NCI-H2227 (cell line): ENCODE results near the gene NR1I3.
A peak's percentile ranks its signal among the peaks of the same experiment; 100 is the strongest.

Experiments
- DNase-seq: peaks from one replicate; lab custom pipeline; 2025; ENCODE audit not compliant: unreplicated experiment; lab: John Stamatoyannopoulos, UW

NR1I3 gene

DNA sequence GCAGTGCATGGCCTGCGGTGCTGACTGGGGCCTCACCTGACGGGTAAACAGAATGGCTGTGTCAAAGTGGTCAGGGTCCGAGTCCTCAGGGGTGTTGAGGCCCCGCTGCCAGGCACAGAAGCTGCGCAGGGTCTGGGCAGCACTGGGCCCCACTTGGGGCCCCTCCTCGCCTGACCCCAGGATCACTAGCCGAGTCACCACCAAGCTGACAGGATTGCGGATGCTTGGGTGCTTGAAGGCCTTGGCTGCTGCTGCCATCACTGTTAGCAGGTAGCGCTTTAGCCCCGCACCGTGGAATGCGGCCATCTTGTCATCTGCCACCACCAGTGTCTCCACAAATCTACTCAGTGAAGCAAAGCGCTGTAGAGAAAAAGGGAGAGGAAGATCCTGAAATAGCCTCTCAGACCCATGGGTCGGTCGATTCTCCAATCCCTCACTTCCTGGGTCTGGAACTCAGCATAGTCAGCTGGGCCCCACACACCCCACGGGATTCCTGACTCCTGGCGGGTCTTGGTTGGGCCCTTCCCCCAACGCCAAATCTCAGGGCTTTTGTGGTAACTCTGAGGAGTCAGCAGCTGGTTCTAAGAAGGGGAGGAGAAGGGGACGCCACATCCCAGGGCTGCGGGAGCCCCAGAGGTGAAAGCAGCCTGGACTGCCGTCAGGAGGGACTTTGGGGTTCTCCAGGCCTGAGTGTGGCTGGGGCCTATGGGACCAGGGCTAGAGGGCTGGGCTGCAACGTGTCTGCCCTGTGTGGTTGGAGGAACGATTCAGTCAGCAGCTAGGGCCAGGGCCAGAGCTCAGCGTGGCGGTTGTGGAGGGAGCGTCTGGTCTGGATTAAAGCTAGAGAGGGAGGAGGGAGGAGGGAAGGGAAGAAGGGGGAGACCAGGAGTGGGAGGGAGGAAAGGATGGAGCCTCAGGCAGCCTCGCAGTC lies 41.2 kb downstream of the NR1I3 start:
- DNase-seq = no peak

DNA sequence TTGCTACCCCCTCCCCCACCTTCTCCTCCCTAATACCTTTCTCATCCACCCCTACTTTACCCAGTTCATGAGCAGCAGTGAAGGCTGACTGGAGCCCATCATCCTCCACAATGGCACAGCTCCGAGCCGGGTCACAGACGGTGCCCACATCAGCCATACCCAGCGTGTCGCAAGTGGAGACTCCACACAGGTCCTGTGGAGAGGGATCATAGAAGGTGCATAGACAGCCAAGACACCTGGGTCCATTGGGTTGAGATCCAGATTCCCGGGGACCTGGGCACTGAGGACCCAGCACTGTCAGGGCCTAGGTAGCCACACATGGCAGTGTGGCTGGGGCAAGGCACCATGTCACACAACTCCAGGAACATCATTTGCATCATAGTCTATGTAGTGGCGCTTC lies 41.9 kb downstream of the NR1I3 start:
- DNase-seq = no peak

DNA sequence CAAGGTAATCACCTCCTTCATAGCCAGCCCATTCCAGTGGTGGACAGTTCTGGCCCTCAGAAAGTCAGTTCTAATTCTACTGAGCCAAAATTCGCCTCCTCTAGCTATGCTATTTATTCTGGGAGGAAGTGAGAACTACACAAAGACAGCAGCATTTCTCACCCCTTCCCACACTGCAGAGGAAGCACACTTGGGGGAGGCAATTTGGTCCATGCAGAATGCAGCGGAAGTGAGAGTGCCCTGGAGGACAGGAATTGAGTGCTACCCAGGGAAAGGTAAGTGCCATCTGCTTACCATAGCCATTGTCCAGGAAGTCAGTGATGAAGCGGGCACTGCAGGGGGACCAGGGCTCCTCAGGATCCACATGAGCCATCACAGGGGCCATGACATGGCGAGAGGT lies 42.8 kb downstream of the NR1I3 start:
- DNase-seq = no peak

DNA sequence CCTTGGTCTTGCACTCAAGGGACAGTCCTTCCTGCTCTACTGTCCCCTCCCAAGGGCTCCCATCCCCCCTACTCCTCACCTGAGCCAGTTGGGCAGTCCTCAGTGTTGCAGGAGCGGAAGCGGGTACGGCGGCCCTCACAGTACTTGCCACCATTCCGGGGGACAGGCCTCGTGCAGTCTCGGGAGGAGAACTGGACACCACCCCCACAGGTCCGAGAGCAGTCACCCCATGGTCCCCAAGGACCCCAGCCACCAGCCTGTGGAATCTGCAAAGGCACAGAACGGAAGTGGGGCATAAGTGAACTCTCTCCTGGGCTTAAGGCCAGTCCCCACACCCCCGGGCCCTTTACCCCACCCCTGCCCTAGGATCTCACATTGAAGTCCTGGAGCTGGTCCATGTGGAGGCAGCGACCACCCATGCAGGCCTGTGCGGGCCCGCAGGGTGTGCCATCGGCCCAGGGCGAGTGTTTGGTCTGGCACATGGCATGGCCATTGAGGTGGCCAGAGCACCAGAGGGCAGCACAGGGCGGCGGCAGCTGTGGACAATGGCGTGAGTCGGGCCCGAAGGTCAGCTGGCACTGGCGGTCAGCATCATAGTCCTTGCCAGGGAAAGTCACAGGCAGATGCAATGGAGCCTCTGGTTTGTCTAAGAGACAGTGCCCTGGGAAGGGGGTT lies 44.3 kb downstream of the NR1I3 start:
- no peak for DNase-seq

DNA sequence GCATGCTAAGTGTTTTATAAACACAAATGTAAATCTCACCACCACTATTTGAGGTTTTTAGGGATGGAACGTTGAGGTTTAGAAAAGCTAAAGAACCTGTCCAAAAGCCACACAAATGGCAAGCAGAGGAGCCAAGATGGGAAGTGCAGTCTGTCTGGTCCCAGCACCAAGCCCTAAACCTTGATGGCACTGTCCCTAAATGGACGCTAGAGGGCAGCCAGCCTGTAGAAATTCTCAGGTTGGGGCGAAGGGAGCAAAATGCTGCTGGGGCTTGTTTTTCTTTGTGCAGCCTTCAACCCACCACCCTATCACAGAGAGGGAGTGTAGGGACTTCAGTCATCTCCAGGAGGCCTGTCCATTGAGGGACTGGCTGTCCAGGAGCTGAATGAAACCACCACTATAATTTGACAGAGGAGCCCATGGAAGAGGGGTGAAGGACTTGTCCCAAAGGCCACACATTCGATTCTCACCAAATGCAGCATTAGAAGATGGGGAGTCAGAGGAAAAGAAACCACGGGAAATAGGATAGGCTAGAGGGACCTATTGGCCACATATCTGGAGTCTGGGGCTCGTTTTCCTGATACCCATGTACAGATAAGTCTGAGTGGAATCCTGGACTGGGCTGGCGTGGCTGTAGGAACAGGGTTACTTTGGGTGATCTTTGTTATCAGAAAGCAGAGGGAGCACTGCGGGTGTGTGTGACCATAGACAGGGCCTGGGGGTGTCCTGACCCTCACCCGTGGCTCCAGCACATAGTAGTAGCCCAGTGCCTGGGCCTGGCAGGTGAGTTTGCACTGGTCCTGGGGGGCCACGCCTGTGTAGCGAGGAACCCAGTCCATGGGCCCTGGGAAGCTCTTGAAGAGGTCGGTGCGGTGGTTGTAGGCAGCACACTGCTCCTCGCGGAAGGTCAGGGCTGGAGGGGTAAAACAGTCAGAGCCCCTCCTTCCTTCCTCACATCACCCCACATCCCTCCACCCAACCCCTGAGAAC lies 45.2 kb downstream of the NR1I3 start:
- DNase-seq = peak; percentile 87

DNA sequence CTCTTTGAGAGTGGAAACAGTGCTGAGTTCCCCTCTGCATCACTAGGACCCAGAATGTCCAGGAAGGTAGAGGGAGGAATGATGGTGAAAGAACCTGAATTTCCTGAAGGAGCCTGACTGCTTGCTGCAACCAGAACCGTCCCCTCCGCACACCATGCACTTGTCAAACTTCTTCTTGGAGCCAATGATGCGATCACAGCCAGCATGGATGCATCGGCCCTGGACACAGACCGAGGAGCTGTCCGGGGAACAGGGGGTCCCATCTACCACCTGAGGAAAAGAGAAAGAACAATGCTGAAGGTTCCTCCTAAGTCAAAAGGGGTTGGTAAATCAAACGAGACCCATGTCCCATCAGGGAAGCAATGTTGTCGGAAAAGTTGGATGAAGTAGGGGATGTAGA lies 46.0 kb downstream of the NR1I3 start:
- DNase-seq = no peak

DNA sequence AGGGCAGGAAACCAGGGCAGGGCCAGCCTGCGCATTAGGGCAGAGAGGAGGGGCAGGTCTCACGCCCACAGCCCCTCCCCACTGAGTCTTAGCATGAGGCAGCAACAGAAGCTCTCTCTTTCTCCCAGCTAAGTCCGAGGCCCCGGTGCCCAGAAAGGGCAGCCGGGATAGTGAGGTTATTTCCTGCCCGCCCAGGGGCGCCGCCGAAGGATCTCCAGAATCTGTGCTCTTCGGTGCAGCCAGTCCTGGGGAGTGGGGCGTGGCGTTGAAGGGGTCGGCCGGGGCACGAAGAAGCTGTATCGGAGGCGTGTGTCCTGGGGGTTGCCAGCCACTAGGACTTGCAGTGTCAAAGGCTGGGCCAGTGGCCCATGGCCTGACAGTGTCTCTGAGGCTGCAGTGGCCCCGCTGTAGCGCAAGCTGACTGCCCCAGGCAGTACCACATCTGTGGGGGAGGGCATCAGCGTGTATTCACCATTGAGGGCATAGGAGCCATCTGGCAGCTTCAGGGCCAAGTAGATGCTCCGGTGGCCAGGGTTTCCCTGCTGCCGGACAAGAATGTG lies 47.0 kb downstream of the NR1I3 start:
- peak; percentile 35 for DNase-seq

DNA sequence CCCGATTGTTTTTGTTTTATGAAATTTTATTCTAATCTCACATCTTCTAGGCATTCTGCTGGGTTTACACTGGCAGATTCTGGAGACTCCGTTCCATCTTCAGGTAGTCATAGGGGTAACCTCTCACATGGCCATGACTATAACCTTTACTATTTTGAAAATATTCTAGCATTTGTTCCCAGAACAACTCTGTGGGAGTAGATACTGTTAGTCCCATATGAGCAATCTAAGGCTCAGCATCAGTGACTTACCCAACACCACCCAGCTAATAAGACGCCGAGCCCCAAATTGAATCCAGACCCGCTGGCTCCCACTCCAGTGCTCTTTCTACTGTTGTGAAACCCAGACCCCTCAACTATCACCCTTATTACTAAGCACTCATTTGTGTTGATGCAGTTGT lies 49.0 kb downstream of the NR1I3 start:
- DNase-seq = no peak

DNA sequence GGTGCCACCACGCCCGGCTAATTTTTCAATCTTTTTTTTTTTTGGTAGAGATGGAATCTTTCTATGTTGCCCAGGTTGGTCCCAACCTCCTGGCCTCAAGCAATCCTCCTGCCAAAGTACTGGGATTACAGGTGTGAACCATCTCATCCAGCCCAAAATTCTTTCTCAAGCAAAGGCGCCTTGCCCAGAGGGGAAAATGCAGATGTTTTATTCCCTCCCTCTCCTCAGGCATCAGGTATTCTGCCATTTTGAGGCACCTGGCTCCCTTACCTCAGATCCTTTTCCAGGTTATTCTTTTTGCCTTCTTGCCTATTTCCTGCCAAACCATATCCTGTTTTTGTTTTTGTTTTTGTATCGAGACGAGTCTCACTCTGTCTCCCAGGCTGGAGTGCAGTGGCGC lies 49.6 kb downstream of the NR1I3 start:
- DNase-seq = no peak

DNA sequence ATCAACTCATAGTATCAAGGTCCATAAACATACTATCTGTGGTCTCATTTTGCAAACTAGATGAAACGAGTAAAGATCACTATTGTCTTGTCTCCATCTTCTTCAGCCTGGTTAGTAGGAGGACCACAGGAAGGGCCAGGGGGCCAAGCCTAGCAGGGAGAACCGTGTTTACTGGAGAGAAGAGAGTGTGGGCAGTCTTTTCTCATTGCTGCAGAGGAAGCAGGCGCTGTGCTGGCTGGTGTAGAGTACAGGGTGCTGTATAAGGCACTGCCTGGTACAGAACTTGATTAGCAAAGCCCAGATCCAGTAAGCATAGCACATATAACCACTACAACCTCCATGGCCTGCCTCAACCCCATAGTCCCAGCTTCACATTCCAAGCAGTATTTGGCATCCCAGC lies 50.7 kb downstream of the NR1I3 start:
- no peak for DNase-seq

DNA sequence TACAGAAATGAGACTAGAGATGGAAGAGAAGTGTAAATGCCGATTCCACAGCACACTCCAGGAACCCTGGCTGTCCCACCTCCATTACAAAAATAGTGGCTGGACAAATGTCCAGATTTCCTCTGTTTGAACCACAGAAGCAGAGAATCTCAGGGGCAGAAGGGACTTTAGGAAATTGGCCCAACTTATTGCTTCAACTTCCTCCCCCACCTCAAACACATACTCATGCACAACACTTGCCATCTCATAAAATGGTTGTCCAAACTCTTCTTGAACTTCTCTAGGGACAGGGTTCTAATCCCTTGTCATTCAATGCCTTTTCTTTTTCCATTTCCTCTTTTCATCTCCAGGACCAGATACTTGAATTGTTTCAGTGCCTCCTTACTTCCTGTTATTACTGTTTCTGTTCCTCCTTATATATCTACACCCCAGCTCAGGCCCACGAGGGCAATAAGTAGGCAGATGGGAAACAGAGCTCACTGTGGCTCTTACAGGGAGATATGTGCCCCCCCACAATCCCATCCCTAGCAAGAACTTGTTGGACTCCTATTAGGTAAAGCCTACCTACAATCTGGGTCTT lies 52.2 kb downstream of the NR1I3 start:
- no peak for DNase-seq

DNA sequence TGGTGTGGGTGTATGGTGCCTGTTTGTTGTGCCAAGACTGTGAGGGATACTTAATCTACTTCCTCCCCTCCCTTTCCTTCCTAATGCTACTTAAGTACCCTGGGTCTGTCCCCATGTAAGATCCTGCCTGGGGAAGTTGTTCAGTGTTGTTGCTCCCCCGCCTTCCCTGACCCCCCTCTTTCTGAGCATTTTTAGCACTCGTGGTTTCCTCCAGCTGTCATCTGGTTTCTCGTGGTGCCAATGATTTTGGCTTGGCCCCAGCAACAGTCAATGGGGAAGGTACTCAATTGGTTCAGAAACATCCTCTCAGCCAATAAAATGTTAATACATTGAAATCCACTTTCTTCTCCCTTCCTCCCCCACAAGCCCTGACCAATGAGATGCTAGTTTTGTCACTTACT lies 52.7 kb downstream of the NR1I3 start:
- no peak for DNase-seq

DNA sequence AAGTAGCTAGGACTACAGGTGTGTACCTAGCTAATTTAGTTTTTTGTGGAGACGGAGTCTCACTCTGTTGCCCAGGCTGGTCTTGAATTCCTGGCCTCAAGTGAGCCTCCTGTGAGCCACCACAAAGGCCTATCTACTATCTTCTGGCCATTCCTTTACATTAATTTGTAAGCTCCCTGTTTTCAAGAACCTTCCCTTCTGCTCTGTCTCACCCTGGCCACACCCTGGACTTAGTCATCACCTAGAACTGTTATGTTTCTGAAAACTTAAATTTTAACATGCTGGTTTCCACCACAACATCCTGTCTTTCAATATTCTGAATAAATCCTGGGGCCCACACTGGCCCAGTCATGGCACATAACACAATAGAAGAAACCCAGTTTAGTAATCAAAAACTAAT lies 55.8 kb downstream of the NR1I3 start:
- no peak for DNase-seq

DNA sequence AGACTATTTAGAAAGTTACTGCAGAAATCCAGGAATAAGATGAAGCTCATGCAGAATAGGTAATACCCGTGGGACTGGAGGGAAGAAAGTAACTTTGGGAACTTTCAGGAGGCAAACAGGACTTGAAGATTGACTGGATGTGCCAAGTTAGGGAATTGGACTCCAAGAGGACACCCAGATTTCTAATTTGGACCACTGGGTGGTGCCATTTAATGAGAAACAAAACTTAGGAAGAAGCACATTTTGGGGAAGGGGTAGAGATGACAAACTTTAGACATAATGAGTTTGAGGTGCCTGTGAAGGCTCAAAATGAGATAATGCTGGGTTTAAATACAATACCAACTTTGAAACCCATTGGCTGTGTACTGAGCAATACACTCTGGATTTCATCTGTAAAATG lies 57.4 kb downstream of the NR1I3 start:
- DNase-seq = no peak

DNA sequence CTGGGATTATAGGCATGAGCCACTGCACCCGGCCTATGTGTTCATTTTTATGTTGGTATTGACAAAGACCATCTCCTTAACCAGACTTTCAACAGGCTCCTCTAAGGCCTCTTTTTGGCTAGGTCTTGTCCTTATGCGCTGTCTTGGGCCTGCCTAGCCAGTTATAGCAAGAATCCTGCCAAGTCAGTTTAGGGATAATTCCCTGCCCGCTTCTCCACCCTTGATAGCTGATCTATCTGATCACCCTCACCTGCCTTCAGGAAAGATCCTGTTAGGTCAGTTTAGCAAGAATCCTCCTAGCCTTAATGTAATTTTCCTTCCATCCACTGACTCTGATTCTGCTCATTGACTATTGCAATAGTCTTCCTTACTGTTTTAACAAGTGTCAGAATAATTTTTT lies 58.3 kb downstream of the NR1I3 start:
- no peak for DNase-seq
